ENCODE results near the gene WDR89. TPM values are rescaled to one million over a fixed set of nuclear protein-coding genes. Genes with fewer than 3 reads are reported as not detected.

The WDR89 gene
- total and polyA plus RNA-seq, 9 of the 15 experiments (the other 6 are each of a cell fraction or from before 2014, with no cell fraction given) = 9.3 to 25.6 (median 16.2) TPM

DNA sequence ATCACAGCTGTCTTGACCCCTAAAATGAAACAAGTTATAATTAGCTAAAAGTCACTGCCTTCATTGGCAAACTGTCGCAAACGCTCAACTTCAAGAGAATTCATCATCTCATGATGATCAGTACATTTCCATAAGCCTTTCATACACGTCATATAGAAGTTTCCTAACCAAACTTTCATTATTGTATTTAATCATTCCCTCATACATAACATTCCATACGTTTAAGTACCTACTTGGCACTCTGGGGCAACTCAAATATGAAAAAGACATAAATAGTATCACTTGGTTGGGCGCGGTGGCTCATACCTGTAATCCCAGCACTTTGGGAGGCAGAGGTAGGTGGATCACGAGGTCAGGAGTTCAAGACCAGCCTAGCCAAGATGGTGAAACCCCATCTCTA lies 86.1 kb downstream of the WDR89 start:
- no TSS peak for BruUV-seq (replicated peaks)
- no peak overlapping the region for H3K4me3 ChIP-seq
- no peak for DNase-seq (ENCODE audit: extremely low read depth in 1 of 4, low spot score in 3 of 4)
- no peak overlapping the region for H3K4me2 ChIP-seq (ENCODE audit: insufficient read depth, low read length)
- ChIA-PET POLR2A (no interaction called here), CTCF (ENCODE audit: low intra/inter-chr PET ratio) (no interaction called here)
- peaks cover 2 to 4% of the 10 kb centered on the region in 2 experiments; a peak in 2 of 5 replicates for H3K27me3 ChIP-seq (ENCODE audit: control insufficient read depth in 2 of 2, insufficient read depth in 2 of 2, low read length in 2 of 2)
- no peak overlapping the region for H2AFZ ChIP-seq (ENCODE audit: low read depth, low read length)
- 39% methylated on average over 7 of the region's 7 CpGs for WGBS (ENCODE audit: insufficient coverage, low coverage, missing lambda C conversion rate)
- H4K20me1 ChIP-seq (replicated peaks; ENCODE audit: control insufficient read depth, insufficient read depth, low read length) = no peaks in the 10 kb centered on the region
- no peaks in the 10 kb centered on the region for H3K9me1 ChIP-seq (ENCODE audit: control insufficient read depth, insufficient read depth, low read length)
- ATAC-seq = no peak
- intact Hi-C loops (cut with micrococcal nuclease) = no loop called here
- H3K36me3 ChIP-seq (ENCODE audit: control insufficient read depth, insufficient read depth, low read length) = no peaks in the 10 kb centered on the region
- no peak overlapping the region for H3K9ac ChIP-seq (ENCODE audit: insufficient read depth in 1 of 2, low read depth in 2 of 2, low read length in 2 of 2)
- in situ Hi-C loops (cut with MboI) = no loop called here
- no peaks in the 10 kb centered on the region; a peak in 1 of 5 replicates for H3K4me1 ChIP-seq (replicated peaks in 1 of 2; ENCODE audit: control insufficient read depth in 2 of 2, insufficient read depth in 2 of 2, low read length in 2 of 2)
- no peak overlapping the region for H3K27ac ChIP-seq (ENCODE audit: extremely low read depth, low read depth, low read length)
- H3K9me3 ChIP-seq (replicated peaks; ENCODE audit: control insufficient read depth, insufficient read depth, low read depth, low read length) = no peaks in the 10 kb centered on the region
- no peaks in the 10 kb centered on the region for H3K79me2 ChIP-seq (ENCODE audit: control insufficient read depth, insufficient read depth, low read length)
- FAIRE-seq = no peak
- TF ChIP-seq, protein P1, sequence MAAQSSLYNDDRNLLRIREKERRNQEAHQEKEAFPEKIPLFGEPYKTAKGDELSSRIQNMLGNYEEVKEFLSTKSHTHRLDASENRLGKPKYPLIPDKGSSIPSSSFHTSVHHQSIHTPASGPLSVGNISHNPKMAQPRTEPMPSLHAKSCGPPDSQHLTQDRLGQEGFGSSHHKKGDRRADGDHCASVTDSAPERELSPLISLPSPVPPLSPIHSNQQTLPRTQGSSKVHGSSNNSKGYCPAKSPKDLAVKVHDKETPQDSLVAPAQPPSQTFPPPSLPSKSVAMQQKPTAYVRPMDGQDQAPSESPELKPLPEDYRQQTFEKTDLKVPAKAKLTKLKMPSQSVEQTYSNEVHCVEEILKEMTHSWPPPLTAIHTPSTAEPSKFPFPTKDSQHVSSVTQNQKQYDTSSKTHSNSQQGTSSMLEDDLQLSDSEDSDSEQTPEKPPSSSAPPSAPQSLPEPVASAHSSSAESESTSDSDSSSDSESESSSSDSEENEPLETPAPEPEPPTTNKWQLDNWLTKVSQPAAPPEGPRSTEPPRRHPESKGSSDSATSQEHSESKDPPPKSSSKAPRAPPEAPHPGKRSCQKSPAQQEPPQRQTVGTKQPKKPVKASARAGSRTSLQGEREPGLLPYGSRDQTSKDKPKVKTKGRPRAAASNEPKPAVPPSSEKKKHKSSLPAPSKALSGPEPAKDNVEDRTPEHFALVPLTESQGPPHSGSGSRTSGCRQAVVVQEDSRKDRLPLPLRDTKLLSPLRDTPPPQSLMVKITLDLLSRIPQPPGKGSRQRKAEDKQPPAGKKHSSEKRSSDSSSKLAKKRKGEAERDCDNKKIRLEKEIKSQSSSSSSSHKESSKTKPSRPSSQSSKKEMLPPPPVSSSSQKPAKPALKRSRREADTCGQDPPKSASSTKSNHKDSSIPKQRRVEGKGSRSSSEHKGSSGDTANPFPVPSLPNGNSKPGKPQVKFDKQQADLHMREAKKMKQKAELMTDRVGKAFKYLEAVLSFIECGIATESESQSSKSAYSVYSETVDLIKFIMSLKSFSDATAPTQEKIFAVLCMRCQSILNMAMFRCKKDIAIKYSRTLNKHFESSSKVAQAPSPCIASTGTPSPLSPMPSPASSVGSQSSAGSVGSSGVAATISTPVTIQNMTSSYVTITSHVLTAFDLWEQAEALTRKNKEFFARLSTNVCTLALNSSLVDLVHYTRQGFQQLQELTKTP (IDR thresholded peaks at IDR 0.05; ENCODE audit: low read depth in 1 of 2, partially characterized antibody in 2 of 2) = no peak
- no peak for TF ChIP-seq TCF7 (IDR thresholded peaks at IDR 0.05; ENCODE audit: borderline replicate concordance)
- TF ChIP-seq, protein P2, sequence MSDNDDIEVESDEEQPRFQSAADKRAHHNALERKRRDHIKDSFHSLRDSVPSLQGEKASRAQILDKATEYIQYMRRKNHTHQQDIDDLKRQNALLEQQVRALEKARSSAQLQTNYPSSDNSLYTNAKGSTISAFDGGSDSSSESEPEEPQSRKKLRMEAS (CRISPR knock-in tag; IDR thresholded peaks at IDR 0.05) = no peak
- TF ChIP-seq TCF3 (CRISPR knock-in tag; IDR thresholded peaks at IDR 0.05) = no peak
- no peak for TF ChIP-seq BCOR (IDR thresholded peaks at IDR 0.05)
- no peak for TF ChIP-seq TAF15 (IDR thresholded peaks at IDR 0.05; ENCODE audit: low read depth, low read length)
- no peak for TF ChIP-seq WHSC1 (IDR thresholded peaks at IDR 0.05; ENCODE audit: low read length)
- TF ChIP-seq, protein P3, sequence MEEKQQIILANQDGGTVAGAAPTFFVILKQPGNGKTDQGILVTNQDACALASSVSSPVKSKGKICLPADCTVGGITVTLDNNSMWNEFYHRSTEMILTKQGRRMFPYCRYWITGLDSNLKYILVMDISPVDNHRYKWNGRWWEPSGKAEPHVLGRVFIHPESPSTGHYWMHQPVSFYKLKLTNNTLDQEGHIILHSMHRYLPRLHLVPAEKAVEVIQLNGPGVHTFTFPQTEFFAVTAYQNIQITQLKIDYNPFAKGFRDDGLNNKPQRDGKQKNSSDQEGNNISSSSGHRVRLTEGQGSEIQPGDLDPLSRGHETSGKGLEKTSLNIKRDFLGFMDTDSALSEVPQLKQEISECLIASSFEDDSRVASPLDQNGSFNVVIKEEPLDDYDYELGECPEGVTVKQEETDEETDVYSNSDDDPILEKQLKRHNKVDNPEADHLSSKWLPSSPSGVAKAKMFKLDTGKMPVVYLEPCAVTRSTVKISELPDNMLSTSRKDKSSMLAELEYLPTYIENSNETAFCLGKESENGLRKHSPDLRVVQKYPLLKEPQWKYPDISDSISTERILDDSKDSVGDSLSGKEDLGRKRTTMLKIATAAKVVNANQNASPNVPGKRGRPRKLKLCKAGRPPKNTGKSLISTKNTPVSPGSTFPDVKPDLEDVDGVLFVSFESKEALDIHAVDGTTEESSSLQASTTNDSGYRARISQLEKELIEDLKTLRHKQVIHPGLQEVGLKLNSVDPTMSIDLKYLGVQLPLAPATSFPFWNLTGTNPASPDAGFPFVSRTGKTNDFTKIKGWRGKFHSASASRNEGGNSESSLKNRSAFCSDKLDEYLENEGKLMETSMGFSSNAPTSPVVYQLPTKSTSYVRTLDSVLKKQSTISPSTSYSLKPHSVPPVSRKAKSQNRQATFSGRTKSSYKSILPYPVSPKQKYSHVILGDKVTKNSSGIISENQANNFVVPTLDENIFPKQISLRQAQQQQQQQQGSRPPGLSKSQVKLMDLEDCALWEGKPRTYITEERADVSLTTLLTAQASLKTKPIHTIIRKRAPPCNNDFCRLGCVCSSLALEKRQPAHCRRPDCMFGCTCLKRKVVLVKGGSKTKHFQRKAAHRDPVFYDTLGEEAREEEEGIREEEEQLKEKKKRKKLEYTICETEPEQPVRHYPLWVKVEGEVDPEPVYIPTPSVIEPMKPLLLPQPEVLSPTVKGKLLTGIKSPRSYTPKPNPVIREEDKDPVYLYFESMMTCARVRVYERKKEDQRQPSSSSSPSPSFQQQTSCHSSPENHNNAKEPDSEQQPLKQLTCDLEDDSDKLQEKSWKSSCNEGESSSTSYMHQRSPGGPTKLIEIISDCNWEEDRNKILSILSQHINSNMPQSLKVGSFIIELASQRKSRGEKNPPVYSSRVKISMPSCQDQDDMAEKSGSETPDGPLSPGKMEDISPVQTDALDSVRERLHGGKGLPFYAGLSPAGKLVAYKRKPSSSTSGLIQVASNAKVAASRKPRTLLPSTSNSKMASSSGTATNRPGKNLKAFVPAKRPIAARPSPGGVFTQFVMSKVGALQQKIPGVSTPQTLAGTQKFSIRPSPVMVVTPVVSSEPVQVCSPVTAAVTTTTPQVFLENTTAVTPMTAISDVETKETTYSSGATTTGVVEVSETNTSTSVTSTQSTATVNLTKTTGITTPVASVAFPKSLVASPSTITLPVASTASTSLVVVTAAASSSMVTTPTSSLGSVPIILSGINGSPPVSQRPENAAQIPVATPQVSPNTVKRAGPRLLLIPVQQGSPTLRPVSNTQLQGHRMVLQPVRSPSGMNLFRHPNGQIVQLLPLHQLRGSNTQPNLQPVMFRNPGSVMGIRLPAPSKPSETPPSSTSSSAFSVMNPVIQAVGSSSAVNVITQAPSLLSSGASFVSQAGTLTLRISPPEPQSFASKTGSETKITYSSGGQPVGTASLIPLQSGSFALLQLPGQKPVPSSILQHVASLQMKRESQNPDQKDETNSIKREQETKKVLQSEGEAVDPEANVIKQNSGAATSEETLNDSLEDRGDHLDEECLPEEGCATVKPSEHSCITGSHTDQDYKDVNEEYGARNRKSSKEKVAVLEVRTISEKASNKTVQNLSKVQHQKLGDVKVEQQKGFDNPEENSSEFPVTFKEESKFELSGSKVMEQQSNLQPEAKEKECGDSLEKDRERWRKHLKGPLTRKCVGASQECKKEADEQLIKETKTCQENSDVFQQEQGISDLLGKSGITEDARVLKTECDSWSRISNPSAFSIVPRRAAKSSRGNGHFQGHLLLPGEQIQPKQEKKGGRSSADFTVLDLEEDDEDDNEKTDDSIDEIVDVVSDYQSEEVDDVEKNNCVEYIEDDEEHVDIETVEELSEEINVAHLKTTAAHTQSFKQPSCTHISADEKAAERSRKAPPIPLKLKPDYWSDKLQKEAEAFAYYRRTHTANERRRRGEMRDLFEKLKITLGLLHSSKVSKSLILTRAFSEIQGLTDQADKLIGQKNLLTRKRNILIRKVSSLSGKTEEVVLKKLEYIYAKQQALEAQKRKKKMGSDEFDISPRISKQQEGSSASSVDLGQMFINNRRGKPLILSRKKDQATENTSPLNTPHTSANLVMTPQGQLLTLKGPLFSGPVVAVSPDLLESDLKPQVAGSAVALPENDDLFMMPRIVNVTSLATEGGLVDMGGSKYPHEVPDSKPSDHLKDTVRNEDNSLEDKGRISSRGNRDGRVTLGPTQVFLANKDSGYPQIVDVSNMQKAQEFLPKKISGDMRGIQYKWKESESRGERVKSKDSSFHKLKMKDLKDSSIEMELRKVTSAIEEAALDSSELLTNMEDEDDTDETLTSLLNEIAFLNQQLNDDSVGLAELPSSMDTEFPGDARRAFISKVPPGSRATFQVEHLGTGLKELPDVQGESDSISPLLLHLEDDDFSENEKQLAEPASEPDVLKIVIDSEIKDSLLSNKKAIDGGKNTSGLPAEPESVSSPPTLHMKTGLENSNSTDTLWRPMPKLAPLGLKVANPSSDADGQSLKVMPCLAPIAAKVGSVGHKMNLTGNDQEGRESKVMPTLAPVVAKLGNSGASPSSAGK (IDR thresholded peaks at IDR 0.05) = no peak
